Measurements from ENCODE around the gene NYAP2. TPM values are rescaled to one million over a fixed set of nuclear protein-coding genes. Genes with fewer than 3 reads are reported as not detected.

NYAP2 gene
- total RNA-seq, 4 donors from 2014 or later: 0.14 TPM; not detected in 3

- TF ChIP-seq CTCF (IDR thresholded peaks at IDR 0.05) (no peak), POLR2A (IDR thresholded peaks at IDR 0.05) (no peak)
- Histone ChIP-seq H3K4me1 (no peaks in the 10 kb centered on the region), H3K27ac (no peak overlapping the region), H3K27me3 (no peaks in the 10 kb centered on the region), H3K9me3 (no peaks in the 10 kb centered on the region), H3K4me3 (no peak overlapping the region), H3K36me3 (no peaks in the 10 kb centered on the region)
- no peak for DNase-seq
- intact Hi-C loops (cut with DNase I; ENCODE audit: low total_unique reads): no loop called here
These were observed 293.7 kb downstream of the NYAP2 start for GRCh38 chr2:225693259-225693658.

- H3K36me3 ChIP-seq: no peaks in the 10 kb centered on the region
- no peaks in the 10 kb centered on the region for H3K27me3 ChIP-seq
- intact Hi-C loops (cut with DNase I; ENCODE audit: low total_unique reads): no loop called here
- TF ChIP-seq POLR2A (IDR thresholded peaks at IDR 0.05) (no peak), CTCF (IDR thresholded peaks at IDR 0.05) (no peak)
- H3K27ac ChIP-seq: no peak overlapping the region
- H3K9me3 ChIP-seq: no peaks in the 10 kb centered on the region
- H3K4me1 ChIP-seq: no peaks in the 10 kb centered on the region
- DNase-seq: no peak
- H3K4me3 ChIP-seq: no peak overlapping the region
These were observed 295.2 kb downstream of the NYAP2 start for GRCh38 chr2:225694664-225695063.

GRCh38 chr2:225697936-225698335, 298.4 kb downstream of the NYAP2 start:
- H3K4me3 ChIP-seq: no peak overlapping the region
- H3K27ac ChIP-seq: no peak overlapping the region
- no peaks in the 10 kb centered on the region for H3K9me3 ChIP-seq
- H3K27me3 ChIP-seq: no peaks in the 10 kb centered on the region
- no peak for TF ChIP-seq POLR2A (IDR thresholded peaks at IDR 0.05)
- no peak for TF ChIP-seq CTCF (IDR thresholded peaks at IDR 0.05)
- no peak for DNase-seq
- no peaks in the 10 kb centered on the region for H3K4me1 ChIP-seq
- intact Hi-C loops (cut with DNase I; ENCODE audit: low total_unique reads): no loop called here
- no peaks in the 10 kb centered on the region for H3K36me3 ChIP-seq

Small RNA genes lying within 50 kb of the gene (small RNA-seq; reads per million reads assigned to genes)
- gene AC016717.1: not detected

Measured in uterus (tissue), 4 donors.